ENCODE data around the gene IL1RL2. TPM values are rescaled to one million over a fixed set of nuclear protein-coding genes. Genes with fewer than 3 reads are reported as not detected.

IL1RL2 gene
- total and polyA plus RNA-seq, 2 of the 4 experiments (the other 2 are of a cell fraction): 0.09 to 0.36 TPM

DNA sequence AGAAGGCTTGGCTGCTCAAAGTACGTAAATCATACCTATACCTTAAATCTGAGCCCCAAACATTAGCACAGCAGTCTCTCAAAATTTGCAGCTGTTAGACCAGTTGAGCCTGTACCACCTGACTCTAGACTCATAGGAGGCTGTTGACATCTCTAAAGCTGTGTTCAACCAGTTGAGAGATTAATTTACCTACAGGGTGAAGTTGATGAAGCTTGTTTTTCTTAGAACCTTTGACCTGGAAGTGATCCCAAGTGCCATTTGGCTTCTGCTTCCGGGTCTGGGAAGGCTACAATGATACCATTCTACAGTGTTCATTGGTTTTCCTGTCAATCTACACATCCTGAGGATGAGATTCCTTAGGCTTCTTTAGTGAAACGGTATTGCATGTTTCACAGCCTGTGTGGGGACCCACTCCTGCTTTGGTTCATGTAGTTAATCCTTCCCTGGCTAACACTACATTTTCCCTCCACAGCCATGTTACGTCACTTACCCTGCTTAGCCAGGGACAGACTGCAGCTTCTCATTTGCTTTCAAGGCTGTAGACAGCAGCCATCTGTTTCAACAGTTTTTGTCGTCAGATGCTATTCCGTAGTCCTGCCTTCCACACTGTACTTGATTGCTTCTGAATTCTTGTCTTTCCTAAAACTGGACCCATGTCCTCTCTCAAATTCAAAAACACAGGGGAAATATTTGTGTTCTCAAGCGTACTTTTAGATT lies 4.7 kb upstream of the IL1RL2 start:
- Histone ChIP-seq H3K79me1 (ENCODE audit: low read depth in 1 of 2, low read length in 2 of 2) (no peaks in the 10 kb centered on the region), H4K8ac (ENCODE audit: low read depth in 2 of 2, low read length in 2 of 2) (peak overlapping the region in 1 of 2 experiments; percentile 47; a peak in 1 of 4 replicates), H3K4ac (ENCODE audit: low read depth, low read length) (no peak overlapping the region), H4K91ac (ENCODE audit: insufficient read depth, low read depth, low read length) (no peak overlapping the region), H2AK9ac (replicated peaks; ENCODE audit: low read depth, low read length, poor library complexity) (no peak overlapping the region), H2BK120ac (ENCODE audit: low read depth, low read length) (no peak overlapping the region), H3K4me1 (ENCODE audit: control insufficient read depth, insufficient read depth, low read length) (no peaks in the 10 kb centered on the region), H3K27ac (ENCODE audit: insufficient read depth, low read length) (no peak overlapping the region), H2BK5ac (ENCODE audit: low read depth, low read length, poor library complexity, severe bottlenecking) (no peak overlapping the region), H3K36me3 (ENCODE audit: control insufficient read depth, insufficient read depth, low read length) (peaks cover 18% of the 10 kb centered on the region), H3K4me2 (ENCODE audit: low read depth, low read length) (no peak overlapping the region), H2AFZ (replicated peaks; ENCODE audit: low read length, poor library complexity) (no peak overlapping the region), H3K9ac (ENCODE audit: low read depth, low read length) (no peak overlapping the region), H2BK20ac (ENCODE audit: low read depth, low read length) (no peak overlapping the region), H3K56ac (ENCODE audit: extremely low read depth, insufficient read depth, low read length) (no peak overlapping the region), H3K9me3 (ENCODE audit: control insufficient read depth, insufficient read depth, low read length) (no peaks in the 10 kb centered on the region), H3K9me1 (ENCODE audit: insufficient read depth, low read length) (no peaks in the 10 kb centered on the region), H3K4me3 (ENCODE audit: insufficient read depth, low read depth, low read length) (no peak overlapping the region), H3K18ac (ENCODE audit: low read depth, low read length) (no peak overlapping the region), H4K20me1 (ENCODE audit: insufficient read depth, low read length) (no peaks in the 10 kb centered on the region), H2BK15ac (ENCODE audit: low read depth, low read length) (no peak overlapping the region), H4K5ac (ENCODE audit: low read depth, low read length) (no peak overlapping the region), H3K27me3 (ENCODE audit: control insufficient read depth, insufficient read depth, low read length) (no peaks in the 10 kb centered on the region), H3K14ac (replicated peaks; ENCODE audit: low read depth, low read length) (0 out of 2 replicates have a peak overlapping the region, but pooled peaks have one; percentile 14), H2AK5ac (ENCODE audit: low read depth, low read length) (no peak overlapping the region), H3K23ac (ENCODE audit: low read depth, low read length) (no peak overlapping the region)
- no peak for DNase-seq
- in situ Hi-C loops (cut with MboI; ENCODE audit: low sequenced_read_pairs) (no loop called here), dilution Hi-C loops (cut with HindIII; ENCODE audit: low sequenced_read_pairs, unreplicated experiment) (no loop called here), intact Hi-C loops (cut with micrococcal nuclease) (no loop called here)
- ChIA-PET CTCF (no interaction called here), POLR2A (ENCODE audit: unreplicated experiment) (no interaction called here)
- 59% methylated on average over 4 of the region's 7 CpGs; no CpG with 5 or more reads in 1 of the 2 experiments for WGBS, 2 experiments (ENCODE audit: extremely low coverage in 2 of 2, insufficient read length in 1 of 2)
- BruUV-seq (replicated peaks): no TSS peak
- no peak for TF ChIP-seq MAZ (IDR thresholded peaks at IDR 0.05; ENCODE audit: borderline replicate concordance, low read depth, low read length)
- no peak for TF ChIP-seq SMC3 (IDR thresholded peaks at IDR 0.05; ENCODE audit: low read depth, low read length)
- TF ChIP-seq ELK1 (IDR thresholded peaks at IDR 0.05; ENCODE audit: borderline replicate concordance, low read depth, low read length): no peak
- no peak for TF ChIP-seq RAD21 (IDR thresholded peaks at IDR 0.05; ENCODE audit: low read length)
- TF ChIP-seq FOS (IDR thresholded peaks at IDR 0.05; ENCODE audit: low read depth, low read length): no peak
- TF ChIP-seq NFE2L2 (IDR thresholded peaks at IDR 0.05; ENCODE audit: low read depth, low read length): no peak
- no peak for TF ChIP-seq MAFK (IDR thresholded peaks at IDR 0.05; ENCODE audit: low read depth, low read length)
- no peak for TF ChIP-seq CTCF (conservative IDR thresholded peaks at IDR 0.05; ENCODE audit: low read depth, low read length)
- no peak for TF ChIP-seq CHD1 (IDR thresholded peaks at IDR 0.05; ENCODE audit: low read depth, low read length)
- no peak for TF ChIP-seq RFX5 (IDR thresholded peaks at IDR 0.05; ENCODE audit: low read depth, low read length)
- TF ChIP-seq, protein P1, sequence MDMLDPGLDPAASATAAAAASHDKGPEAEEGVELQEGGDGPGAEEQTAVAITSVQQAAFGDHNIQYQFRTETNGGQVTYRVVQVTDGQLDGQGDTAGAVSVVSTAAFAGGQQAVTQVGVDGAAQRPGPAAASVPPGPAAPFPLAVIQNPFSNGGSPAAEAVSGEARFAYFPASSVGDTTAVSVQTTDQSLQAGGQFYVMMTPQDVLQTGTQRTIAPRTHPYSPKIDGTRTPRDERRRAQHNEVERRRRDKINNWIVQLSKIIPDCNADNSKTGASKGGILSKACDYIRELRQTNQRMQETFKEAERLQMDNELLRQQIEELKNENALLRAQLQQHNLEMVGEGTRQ (IDR thresholded peaks at IDR 0.05; ENCODE audit: low read depth, low read length): no peak
- no peak for TF ChIP-seq MXI1 (IDR thresholded peaks at IDR 0.05; ENCODE audit: borderline replicate concordance, low read depth, low read length)
- no peak for TF ChIP-seq BHLHE40 (IDR thresholded peaks at IDR 0.05; ENCODE audit: low read depth, low read length)
- no peak for TF ChIP-seq CEBPB (IDR thresholded peaks at IDR 0.05; ENCODE audit: low read depth, low read length)
- TF ChIP-seq RCOR1 (IDR thresholded peaks at IDR 0.05; ENCODE audit: insufficient replicate concordance, low read length): no peak
- no peak for TF ChIP-seq POLR2A (IDR thresholded peaks at IDR 0.05; ENCODE audit: low read depth, low read length)
- ATAC-seq (ENCODE audit: low read depth): no peak

All from IMR-90 (cell line).